ENCODE data around the gene ZNF512B. TPM values are rescaled to one million over a fixed set of nuclear protein-coding genes. Genes with fewer than 3 reads are reported as not detected.
"Not testable (repeated sequence)": the region's sequence is repeated elsewhere in the genome, so short reads cannot be mapped to it uniquely, and the experiment has no call there.

ZNF512B gene
- total RNA-seq, 1 donor from 2014 or later = 12.0 TPM

GRCh38 chr20:63917811-63918210 is 51.9 kb downstream of the ZNF512B start:
- peak; percentile 37 for ATAC-seq (ENCODE audit: low read depth)

GRCh38 chr20:63916371-63916939 is 53.3 kb downstream of the ZNF512B start:
- intact Hi-C loops (cut with micrococcal nuclease); H3K9me3 Mint-ChIP-seq; DNase-seq; ATAC-seq (ENCODE audit: low read depth); CTCF ChIA-PET; POLR2A ChIA-PET; H3K27me3 Mint-ChIP-seq; H3K4me3 Mint-ChIP-seq: not testable (repeated sequence)
- Mint-ChIP-seq H3K36me3 (ENCODE audit: low read depth) (peaks cover 29% of the 10 kb centered on the region), H3K4me1 (peaks cover 35% of the 10 kb centered on the region), H3K27ac (peak overlapping the region; percentile 56)

More at GRCh38 chr20:63917811-63918210, 51.9 kb downstream of the ZNF512B start:
- Mint-ChIP-seq H3K9me3 (peaks cover 4% of the 10 kb centered on the region), H3K4me1 (peaks cover 30% of the 10 kb centered on the region), H3K27me3 (no peaks in the 10 kb centered on the region), H3K27ac (peak overlapping the region; percentile 9), H3K36me3 (ENCODE audit: low read depth) (peaks cover 29% of the 10 kb centered on the region), H3K4me3 (peak overlapping the region; percentile 13)
- POLR2A ChIA-PET = interaction anchor here (0.7 kb wide), 2 partner anchors 208 to 291 kb away, joined by 3 read pairs; partner anchors contain the start of gene GMEB2
- intact Hi-C loops (cut with micrococcal nuclease) = no loop called here
- DNase-seq = no peak
- CTCF ChIA-PET = no interaction called here
- no peak for TF ChIP-seq CTCF (IDR thresholded peaks at IDR 0.05)

GRCh38 chr20:63915471-63915870 is 54.3 kb downstream of the ZNF512B start:
- ChIA-PET POLR2A (interaction anchor here (0.8 kb wide), 1 partner anchor 20 kb away, joined by 4 read pairs; no protein-coding TSS in a partner anchor), CTCF (no interaction called here)
- H3K36me3 Mint-ChIP-seq (ENCODE audit: low read depth) = peaks cover 27% of the 10 kb centered on the region
- no peak for TF ChIP-seq CTCF (IDR thresholded peaks at IDR 0.05)
- no peaks in the 10 kb centered on the region for H3K27me3 Mint-ChIP-seq
- H3K27ac Mint-ChIP-seq = no peak overlapping the region
- peaks cover 4% of the 10 kb centered on the region for H3K9me3 Mint-ChIP-seq
- ATAC-seq (ENCODE audit: low read depth) (no peak), DNase-seq (no peak)
- intact Hi-C loops (cut with micrococcal nuclease) = no loop called here
- H3K4me1 Mint-ChIP-seq = peaks cover 42% of the 10 kb centered on the region
- no peak overlapping the region for H3K4me3 Mint-ChIP-seq

GRCh38 chr20:63913768-63914167 is 56.0 kb downstream of the ZNF512B start:
- no peak for DNase-seq
- Mint-ChIP-seq H3K4me3 (no peak overlapping the region), H3K27ac (no peak overlapping the region), H3K27me3 (no peaks in the 10 kb centered on the region), H3K36me3 (ENCODE audit: low read depth) (peaks cover 31% of the 10 kb centered on the region), H3K9me3 (peaks cover 4% of the 10 kb centered on the region), H3K4me1 (peaks cover 44% of the 10 kb centered on the region)
- intact Hi-C loops (cut with micrococcal nuclease) = no loop called here
- no peak for TF ChIP-seq CTCF (IDR thresholded peaks at IDR 0.05)
- ChIA-PET POLR2A (no interaction called here), CTCF (no interaction called here)
- no peak for ATAC-seq (ENCODE audit: low read depth)

- no peak overlapping the region for H3K27ac Mint-ChIP-seq
- ATAC-seq (ENCODE audit: low read depth) = no peak
- H3K4me3 Mint-ChIP-seq = no peak overlapping the region
- TF ChIP-seq CTCF (IDR thresholded peaks at IDR 0.05) = no peak
- peaks cover 2% of the 10 kb centered on the region for H3K9me3 Mint-ChIP-seq
- DNase-seq = no peak
- H3K27me3 Mint-ChIP-seq = no peaks in the 10 kb centered on the region
- intact Hi-C loops (cut with micrococcal nuclease) = no loop called here
- ChIA-PET CTCF (interaction anchor here (0.7 to 0.8 kb wide), 2 partner anchors 24 to 63 kb away, joined by 3 read pairs; no protein-coding TSS in a partner anchor), POLR2A (interaction anchor here (0.5 kb wide), 1 partner anchor 11 kb away, joined by 7 read pairs; no protein-coding TSS in a partner anchor)
- peaks cover 30% of the 10 kb centered on the region for H3K4me1 Mint-ChIP-seq
- peaks cover 20% of the 10 kb centered on the region for H3K36me3 Mint-ChIP-seq (ENCODE audit: low read depth)
Measured at GRCh38 chr20:63911176-63911575, 58.6 kb downstream of the ZNF512B start.

Measured in activated B cell treated with CpG ODN at 0.5 μM for 24 hours (primary cell).